GM23338 (cell line): ENCODE data around the gene NTPCR. TPM values are rescaled to one million over a fixed set of nuclear protein-coding genes. Genes with fewer than 3 reads are reported as not detected.

Experiments used
- ATAC-seq: fragments of 200-7000 bp; cut with Tn5 transposase; 3 replicates; pipeline ENCODE4 v1.9.1; 2020
- DNase-seq: peaks from one replicate; pipeline ENCODE4 v3.0.0-alpha.2; 2015; ENCODE audit warnings: low spot score
- H2AFZ ChIP-seq: fragments of 200-600 bp; sonication (generic); 2 replicates; pipeline ENCODE4 v1.8.0; 2016; ENCODE audit warnings: antibody characterized with exemption, mild to moderate bottlenecking, moderate library complexity
- H3F3A ChIP-seq: fragments of 200-600 bp; sonication (generic); replicated peaks from 2 replicates; pipeline ENCODE4 v1.8.0; 2017; ENCODE audit warnings: antibody characterized with exemption, mixed run types, low read depth
- H3K27ac ChIP-seq: fragments of 200-600 bp; sonication (generic); 2 replicates; pipeline ENCODE4 v1.6.1; 2016; ENCODE audit warnings: low read depth
- H3K27me3 ChIP-seq: fragments of 200-600 bp; sonication (generic); 2 replicates; pipeline ENCODE4 v1.8.0; 2016; ENCODE audit warnings: mild to moderate bottlenecking, mixed run types, moderate library complexity; ENCODE audit not compliant: insufficient read depth
- H3K36me3 ChIP-seq: fragments of 200-600 bp; sonication (generic); 2 replicates; pipeline ENCODE4 v1.8.0; 2016; ENCODE audit warnings: mild to moderate bottlenecking; ENCODE audit not compliant: insufficient read depth
- H3K4me1 ChIP-seq: fragments of 200-600 bp; sonication (generic); 2 replicates; pipeline ENCODE4 v1.8.0; 2016; ENCODE audit warnings: mild to moderate bottlenecking, moderate library complexity; ENCODE audit not compliant: insufficient read depth
- H3K4me2 ChIP-seq: fragments of 200-600 bp; sonication (generic); 2 replicates; pipeline ENCODE4 v1.7.1; 2017; ENCODE audit warnings: mixed run types
- H3K4me3 ChIP-seq: fragments of 200-600 bp; sonication (generic); 2 replicates; pipeline ENCODE4 v1.6.1; 2016; ENCODE audit warnings: mixed run types
- H3K79me2 ChIP-seq: fragments of 200-600 bp; sonication (generic); replicated peaks from 2 replicates; pipeline ENCODE4 v1.8.0; 2017; ENCODE audit warnings: mild to moderate bottlenecking; ENCODE audit not compliant: insufficient read depth
- H3K9me2 ChIP-seq: fragments of 200-600 bp; sonication (generic); 2 replicates; pipeline ENCODE4 v1.8.0; 2017; ENCODE audit not compliant: insufficient read depth
- H4K20me1 ChIP-seq: fragments of 200-600 bp; sonication (generic); replicated peaks from 2 replicates; pipeline ENCODE4 v1.8.0; 2017; ENCODE audit warnings: mild to moderate bottlenecking; ENCODE audit not compliant: insufficient read depth
- H3K27ac Mint-ChIP-seq: 2 replicates; pipeline ENCODE4 v1.8.0; 2020; ENCODE audit warnings: inconsistent platforms, mild to moderate bottlenecking, moderate library complexity, mixed read lengths
- H3K27me3 Mint-ChIP-seq: 3 replicates; pipeline ENCODE4 v1.8.0; 2022; ENCODE audit warnings: low read depth, mild to moderate bottlenecking, moderate library complexity, mixed read lengths, inconsistent platforms; ENCODE audit not compliant: insufficient read depth, poor library complexity
- H3K36me3 Mint-ChIP-seq: 3 replicates; pipeline ENCODE4 v1.8.0; 2021; ENCODE audit warnings: low read depth, mild to moderate bottlenecking, inconsistent platforms, moderate library complexity, mixed read lengths
- H3K4me1 Mint-ChIP-seq: 3 replicates; pipeline ENCODE4 v1.8.0; 2020; ENCODE audit warnings: mild to moderate bottlenecking, inconsistent platforms, mixed read lengths
- H3K4me3 Mint-ChIP-seq: 3 replicates; pipeline ENCODE4 v1.8.0; 2021; ENCODE audit warnings: moderate library complexity, mild to moderate bottlenecking, inconsistent platforms, mixed read lengths
- H3K9me3 Mint-ChIP-seq: 3 replicates; pipeline ENCODE4 v1.8.0; 2020; ENCODE audit warnings: moderate library complexity, mild to moderate bottlenecking, inconsistent platforms, mixed read lengths
- CREB1 ChIP-seq: fragments of 250-450 bp; sonication (Bioruptor Pico); IDR thresholded peaks from 2 replicates; pipeline ENCODE4 v1.5.0; 2020; ENCODE audit warnings: low read depth, mild to moderate bottlenecking, moderate library complexity
- EZH2 ChIP-seq: fragments of 200-600 bp; sonication (generic); IDR thresholded peaks from one replicate; pipeline ENCODE4 v1.8.0; 2017; ENCODE audit warnings: antibody characterized with exemption, mild to moderate bottlenecking, low read depth; ENCODE audit not compliant: unreplicated experiment
- EZH2phosphoT487 ChIP-seq: fragments of 200-600 bp; sonication (generic); IDR thresholded peaks from one replicate; pipeline ENCODE4 v1.8.1; 2018; ENCODE audit warnings: antibody characterized with exemption; ENCODE audit not compliant: unreplicated experiment
- JUNB ChIP-seq: IDR thresholded peaks from one replicate; pipeline ENCODE4 v1.6.1; 2016; ENCODE audit warnings: antibody characterized with exemption; ENCODE audit not compliant: unreplicated experiment
- NANOG ChIP-seq: IDR thresholded peaks from 2 replicates; pipeline ENCODE4 v1.6.1; 2016; ENCODE audit warnings: antibody characterized with exemption, borderline replicate concordance
- POLR2AphosphoS5 ChIP-seq: IDR thresholded peaks from 2 replicates; pipeline ENCODE4 v1.6.1; 2016; ENCODE audit warnings: antibody characterized with exemption, low read depth
- STAT1 ChIP-seq: IDR thresholded peaks from one replicate; pipeline ENCODE4 v1.6.1; 2016; ENCODE audit warnings: antibody characterized with exemption; ENCODE audit not compliant: unreplicated experiment
- ZNF114 ChIP-seq: fragments of 250-450 bp; sonication (Bioruptor Pico); IDR thresholded peaks from 2 replicates; pipeline ENCODE4 v1.5.0; 2020; ENCODE audit warnings: mild to moderate bottlenecking, moderate library complexity
- polyA plus RNA-seq: library from polyadenylated mRNA; unstranded; fragments of >200 nt; fragmentation: Nextera tagmentation; extraction: Ambion mirVana; gene quantifications from 2 replicates; pipeline ENCODE4 v1.2.1, GENCODE V29; 2016
- total RNA-seq: library from RNA; depleted of rRNA; stranded (reverse); fragments of >200 nt; shearing (Covaris generic); gene quantifications from 2 replicates; pipeline ENCODE4 v1.2.3, GENCODE V29; 2014
- TF ChIP-seq, protein P1 (sequence below), 2 experiments: fragments of 200-600 bp in 1 of 2; sonication (generic) in 1 of 2; conservative IDR thresholded peaks; 2 replicates each; pipeline versions ENCODE4 v1.5.1 to v1.6.1; 2016 to 2017; ENCODE audit warnings: antibody characterized with exemption in 2 of 2, low read depth in 2 of 2, mild to moderate bottlenecking in 2 of 2, moderate library complexity in 1 of 2
- TF ChIP-seq, protein P2 (sequence below): IDR thresholded peaks from one replicate; pipeline ENCODE4 v1.6.1; 2018; ENCODE audit warnings: antibody characterized with exemption; ENCODE audit not compliant: unreplicated experiment
- TF ChIP-seq, protein P3 (sequence below): IDR thresholded peaks from 2 replicates; pipeline ENCODE4 v1.6.1; 2016; ENCODE audit warnings: antibody characterized with exemption

NTPCR gene
- total and polyA plus RNA-seq, 2 experiments from 2014 or later = 64.1 to 150 TPM

DNA sequence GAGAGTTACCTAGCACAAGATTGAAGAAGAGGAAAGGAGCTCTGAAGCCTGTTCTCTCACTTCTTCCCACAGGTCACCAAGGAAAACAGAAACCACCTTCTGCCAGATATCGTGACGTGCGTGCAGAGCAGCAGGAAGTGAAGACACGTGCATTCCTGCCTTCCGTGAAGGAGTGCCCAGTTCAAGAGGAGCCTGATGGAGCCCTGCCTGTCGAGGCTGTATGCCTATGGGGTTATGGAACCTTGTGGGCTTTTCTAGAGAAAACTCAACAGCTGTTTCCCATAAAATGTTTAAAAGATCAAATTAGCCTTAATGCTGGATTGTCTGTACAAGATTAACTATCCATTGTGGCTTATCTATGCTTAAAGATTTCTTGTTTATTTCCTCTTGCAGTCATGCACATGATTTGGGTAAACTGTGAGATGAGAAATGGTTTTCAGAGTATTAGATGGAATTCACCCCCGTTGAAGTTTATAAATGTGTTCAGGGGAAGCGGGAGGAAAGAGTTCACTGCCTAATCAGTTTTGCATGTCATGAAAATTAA is 27.8 kb downstream of the NTPCR start:
- ATAC-seq = no peak
- H3K4me3 Mint-ChIP-seq = no peak overlapping the region
- Histone ChIP-seq H2AFZ (no peak overlapping the region), H3K79me2 (0 out of 2 replicates have a peak, but pooled peaks cover 3% of the 10 kb centered on the region), H3K4me1 (peaks cover 5% of the 10 kb centered on the region), H3K9me2 (no peaks in the 10 kb centered on the region), H4K20me1 (0 out of 2 replicates have a peak, but pooled peaks cover 6% of the 10 kb centered on the region), H3K4me2 (no peak overlapping the region), H3F3A (no peaks in the 10 kb centered on the region), H3K27ac (no peak overlapping the region), H3K27me3 (no peaks in the 10 kb centered on the region), H3K4me3 (no peak overlapping the region), H3K36me3 (0 out of 2 replicates have a peak, but pooled peaks cover 6% of the 10 kb centered on the region)
- H3K4me1 Mint-ChIP-seq = peaks cover 10% of the 10 kb centered on the region
- peaks cover 5% of the 10 kb centered on the region for H3K27me3 Mint-ChIP-seq
- no peak for TF ChIP-seq EZH2phosphoT487
- H3K36me3 Mint-ChIP-seq = peaks cover 38% of the 10 kb centered on the region
- H3K9me3 Mint-ChIP-seq = peaks cover 3% of the 10 kb centered on the region; the same call in 1 of the 3 replicates
- H3K27ac Mint-ChIP-seq = no peak overlapping the region
- no peak for DNase-seq

DNA sequence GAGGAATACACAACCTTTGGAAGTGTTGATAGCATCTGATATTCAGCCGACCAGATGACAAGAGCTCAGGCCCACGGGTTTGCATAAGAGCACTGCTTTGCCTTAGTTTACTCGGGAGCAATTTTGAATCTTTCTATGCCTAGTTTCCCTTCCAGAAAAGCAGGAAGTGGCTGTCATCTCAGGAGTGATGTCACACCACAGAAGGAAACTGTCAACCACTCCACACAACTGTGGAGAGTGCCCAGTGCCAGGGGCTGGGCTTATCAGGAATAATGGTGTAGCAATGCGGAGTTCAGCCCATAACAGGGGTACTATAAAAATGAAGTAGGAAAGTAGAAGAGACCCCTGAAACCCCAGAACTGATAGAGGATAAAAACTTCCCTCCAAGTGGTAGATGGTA is 28.4 kb downstream of the NTPCR start:
- H3K9me2 ChIP-seq = no peaks in the 10 kb centered on the region
- H2AFZ ChIP-seq = no peak overlapping the region
- Mint-ChIP-seq H3K9me3 (no peaks in the 10 kb centered on the region), H3K4me3 (no peak overlapping the region), H3K4me1 (peaks cover 10% of the 10 kb centered on the region), H3K27me3 (peaks cover 5% of the 10 kb centered on the region), H3K36me3 (peaks cover 34% of the 10 kb centered on the region), H3K27ac (no peak overlapping the region)
- no peaks in the 10 kb centered on the region for H3F3A ChIP-seq
- 0 out of 2 replicates have a peak, but pooled peaks cover 6% of the 10 kb centered on the region for H4K20me1 ChIP-seq
- no peak overlapping the region for H3K4me3 ChIP-seq
- ATAC-seq (no peak), DNase-seq (no peak)
- no peak overlapping the region for H3K4me2 ChIP-seq
- H3K4me1 ChIP-seq = peaks cover 5% of the 10 kb centered on the region
- H3K36me3 ChIP-seq = no peaks in the 10 kb centered on the region
- H3K27ac ChIP-seq = no peak overlapping the region
- no peaks in the 10 kb centered on the region for H3K27me3 ChIP-seq
- no peaks in the 10 kb centered on the region for H3K79me2 ChIP-seq
- no peak for TF ChIP-seq EZH2phosphoT487
- no peak for TF ChIP-seq ZNF114 (CRISPR knock-in tag)
- no peak for TF ChIP-seq CREB1
- no peak for TF ChIP-seq NANOG
- no peak for TF ChIP-seq EZH2
- TF ChIP-seq, protein P1, sequence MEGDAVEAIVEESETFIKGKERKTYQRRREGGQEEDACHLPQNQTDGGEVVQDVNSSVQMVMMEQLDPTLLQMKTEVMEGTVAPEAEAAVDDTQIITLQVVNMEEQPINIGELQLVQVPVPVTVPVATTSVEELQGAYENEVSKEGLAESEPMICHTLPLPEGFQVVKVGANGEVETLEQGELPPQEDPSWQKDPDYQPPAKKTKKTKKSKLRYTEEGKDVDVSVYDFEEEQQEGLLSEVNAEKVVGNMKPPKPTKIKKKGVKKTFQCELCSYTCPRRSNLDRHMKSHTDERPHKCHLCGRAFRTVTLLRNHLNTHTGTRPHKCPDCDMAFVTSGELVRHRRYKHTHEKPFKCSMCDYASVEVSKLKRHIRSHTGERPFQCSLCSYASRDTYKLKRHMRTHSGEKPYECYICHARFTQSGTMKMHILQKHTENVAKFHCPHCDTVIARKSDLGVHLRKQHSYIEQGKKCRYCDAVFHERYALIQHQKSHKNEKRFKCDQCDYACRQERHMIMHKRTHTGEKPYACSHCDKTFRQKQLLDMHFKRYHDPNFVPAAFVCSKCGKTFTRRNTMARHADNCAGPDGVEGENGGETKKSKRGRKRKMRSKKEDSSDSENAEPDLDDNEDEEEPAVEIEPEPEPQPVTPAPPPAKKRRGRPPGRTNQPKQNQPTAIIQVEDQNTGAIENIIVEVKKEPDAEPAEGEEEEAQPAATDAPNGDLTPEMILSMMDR (conservative IDR thresholded peaks at IDR 0.05; ENCODE audit: low read depth in 2 of 2) = no peak
- TF ChIP-seq, protein P2, sequence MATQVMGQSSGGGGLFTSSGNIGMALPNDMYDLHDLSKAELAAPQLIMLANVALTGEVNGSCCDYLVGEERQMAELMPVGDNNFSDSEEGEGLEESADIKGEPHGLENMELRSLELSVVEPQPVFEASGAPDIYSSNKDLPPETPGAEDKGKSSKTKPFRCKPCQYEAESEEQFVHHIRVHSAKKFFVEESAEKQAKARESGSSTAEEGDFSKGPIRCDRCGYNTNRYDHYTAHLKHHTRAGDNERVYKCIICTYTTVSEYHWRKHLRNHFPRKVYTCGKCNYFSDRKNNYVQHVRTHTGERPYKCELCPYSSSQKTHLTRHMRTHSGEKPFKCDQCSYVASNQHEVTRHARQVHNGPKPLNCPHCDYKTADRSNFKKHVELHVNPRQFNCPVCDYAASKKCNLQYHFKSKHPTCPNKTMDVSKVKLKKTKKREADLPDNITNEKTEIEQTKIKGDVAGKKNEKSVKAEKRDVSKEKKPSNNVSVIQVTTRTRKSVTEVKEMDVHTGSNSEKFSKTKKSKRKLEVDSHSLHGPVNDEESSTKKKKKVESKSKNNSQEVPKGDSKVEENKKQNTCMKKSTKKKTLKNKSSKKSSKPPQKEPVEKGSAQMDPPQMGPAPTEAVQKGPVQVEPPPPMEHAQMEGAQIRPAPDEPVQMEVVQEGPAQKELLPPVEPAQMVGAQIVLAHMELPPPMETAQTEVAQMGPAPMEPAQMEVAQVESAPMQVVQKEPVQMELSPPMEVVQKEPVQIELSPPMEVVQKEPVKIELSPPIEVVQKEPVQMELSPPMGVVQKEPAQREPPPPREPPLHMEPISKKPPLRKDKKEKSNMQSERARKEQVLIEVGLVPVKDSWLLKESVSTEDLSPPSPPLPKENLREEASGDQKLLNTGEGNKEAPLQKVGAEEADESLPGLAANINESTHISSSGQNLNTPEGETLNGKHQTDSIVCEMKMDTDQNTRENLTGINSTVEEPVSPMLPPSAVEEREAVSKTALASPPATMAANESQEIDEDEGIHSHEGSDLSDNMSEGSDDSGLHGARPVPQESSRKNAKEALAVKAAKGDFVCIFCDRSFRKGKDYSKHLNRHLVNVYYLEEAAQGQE = no peak
- no peak for TF ChIP-seq POLR2AphosphoS5
- TF ChIP-seq STAT1 = no peak
- TF ChIP-seq, protein P3, sequence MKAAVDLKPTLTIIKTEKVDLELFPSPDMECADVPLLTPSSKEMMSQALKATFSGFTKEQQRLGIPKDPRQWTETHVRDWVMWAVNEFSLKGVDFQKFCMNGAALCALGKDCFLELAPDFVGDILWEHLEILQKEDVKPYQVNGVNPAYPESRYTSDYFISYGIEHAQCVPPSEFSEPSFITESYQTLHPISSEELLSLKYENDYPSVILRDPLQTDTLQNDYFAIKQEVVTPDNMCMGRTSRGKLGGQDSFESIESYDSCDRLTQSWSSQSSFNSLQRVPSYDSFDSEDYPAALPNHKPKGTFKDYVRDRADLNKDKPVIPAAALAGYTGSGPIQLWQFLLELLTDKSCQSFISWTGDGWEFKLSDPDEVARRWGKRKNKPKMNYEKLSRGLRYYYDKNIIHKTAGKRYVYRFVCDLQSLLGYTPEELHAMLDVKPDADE = no peak
- TF ChIP-seq JUNB = no peak
